Ramos (cell line): Measurements from ENCODE around the gene CAMK2A.
"Not testable (repeated sequence)": the region's sequence is repeated elsewhere in the genome, so short reads cannot be mapped to it uniquely, and the experiment has no call there.

Source experiments
- in situ Hi-C: fragments of 300-500 bp; cut with MboI; formaldehyde crosslinking; loops from one replicate; pipeline ENCODE4 v1.14.3; 2022; ENCODE audit warnings: low sequenced_read_pairs; ENCODE audit not compliant: unreplicated experiment

CAMK2A gene

DNA sequence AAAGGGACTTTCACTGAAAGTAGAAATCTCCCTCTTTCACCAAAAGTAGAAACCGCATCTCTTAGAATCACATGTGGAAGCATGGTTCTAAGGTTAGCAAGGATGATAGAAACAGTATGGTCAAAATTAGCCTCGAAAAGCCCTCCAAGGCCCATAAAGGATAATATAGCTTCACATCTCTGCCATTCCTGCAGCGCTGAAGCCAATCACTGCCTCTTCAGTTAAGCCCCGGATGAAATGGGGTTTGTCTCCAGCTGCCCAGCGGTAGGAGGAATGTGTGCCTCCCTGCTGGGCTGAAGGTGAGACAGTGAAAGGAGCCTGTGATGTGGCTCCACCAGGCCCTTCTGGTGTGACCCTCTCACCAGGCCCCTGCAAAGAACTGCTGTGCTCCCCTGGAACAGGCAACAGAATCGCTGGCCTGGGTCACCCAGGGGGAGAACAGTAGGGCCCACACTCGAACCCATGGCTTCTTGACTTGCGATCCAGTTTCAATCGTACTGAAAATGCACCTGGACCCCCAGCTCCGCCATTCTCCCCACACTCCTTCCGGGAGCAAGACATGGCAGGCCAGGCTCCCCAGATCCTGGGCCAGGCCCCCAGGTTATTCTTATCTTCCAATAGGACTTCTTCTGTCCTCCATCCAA, 47.2 kb downstream of the CAMK2A start:
- in situ Hi-C loops: no loop called here

DNA sequence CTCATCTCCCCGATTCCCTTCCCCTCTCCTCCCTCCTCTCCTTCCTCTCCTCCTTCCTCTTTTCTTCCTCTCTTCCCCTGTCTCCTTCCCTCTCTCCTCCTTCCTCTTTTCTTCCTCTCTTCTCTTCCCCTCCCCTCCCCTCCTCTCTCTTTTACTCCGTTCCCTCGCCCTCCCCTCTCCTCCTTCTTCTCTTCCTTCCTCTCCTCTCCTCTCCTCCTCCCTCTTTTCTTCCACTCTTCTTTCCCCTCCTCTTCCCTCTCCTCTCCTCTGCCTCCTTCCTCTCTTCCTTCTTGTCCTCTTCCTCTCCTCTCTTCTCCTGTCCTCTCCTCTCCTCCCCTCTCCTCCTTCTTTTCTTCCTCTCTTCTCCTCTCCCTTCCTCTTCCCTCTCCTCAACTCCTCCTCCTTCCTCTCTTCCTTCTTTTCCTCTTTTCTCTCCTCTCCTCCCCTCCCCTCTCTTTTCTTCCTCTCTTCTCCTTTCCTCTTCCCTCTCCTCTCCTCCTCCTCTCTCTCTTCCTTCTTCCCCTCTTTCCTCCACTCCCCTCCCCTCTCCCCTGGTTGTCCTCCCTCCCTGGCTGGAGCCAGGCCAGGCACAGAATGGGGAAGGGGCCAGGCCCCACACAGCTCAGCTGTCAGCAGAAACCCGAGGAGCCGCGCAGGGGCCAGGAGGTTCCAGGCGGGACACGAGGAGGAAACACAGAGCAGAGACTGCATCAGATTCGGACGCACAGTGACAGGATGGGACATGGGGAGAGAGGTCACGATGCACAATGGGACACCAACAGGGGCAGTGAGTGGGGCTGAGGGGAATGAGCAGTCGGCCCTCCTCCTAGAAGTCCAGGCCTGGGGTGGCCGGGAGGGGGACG, 48.0 kb downstream of the CAMK2A start:
- in situ Hi-C loops: no loop called here

DNA sequence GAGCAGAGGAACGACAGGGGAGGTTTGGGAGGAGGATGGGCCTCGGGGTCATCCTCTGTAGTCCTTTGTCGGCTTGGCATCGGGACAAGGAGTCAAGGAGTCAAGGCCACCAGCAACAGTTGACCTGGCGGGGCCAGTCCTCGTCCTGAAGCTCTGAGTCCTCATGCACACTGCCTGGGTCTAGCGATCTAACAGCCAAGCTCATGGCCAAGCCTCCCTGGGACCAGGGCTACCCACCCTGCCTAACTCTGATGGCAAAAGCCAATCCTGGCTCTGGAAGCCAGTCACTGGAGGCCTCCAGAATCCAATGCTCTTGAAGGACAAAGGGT, 49.8 kb downstream of the CAMK2A start:
- in situ Hi-C loops: no loop called here

DNA sequence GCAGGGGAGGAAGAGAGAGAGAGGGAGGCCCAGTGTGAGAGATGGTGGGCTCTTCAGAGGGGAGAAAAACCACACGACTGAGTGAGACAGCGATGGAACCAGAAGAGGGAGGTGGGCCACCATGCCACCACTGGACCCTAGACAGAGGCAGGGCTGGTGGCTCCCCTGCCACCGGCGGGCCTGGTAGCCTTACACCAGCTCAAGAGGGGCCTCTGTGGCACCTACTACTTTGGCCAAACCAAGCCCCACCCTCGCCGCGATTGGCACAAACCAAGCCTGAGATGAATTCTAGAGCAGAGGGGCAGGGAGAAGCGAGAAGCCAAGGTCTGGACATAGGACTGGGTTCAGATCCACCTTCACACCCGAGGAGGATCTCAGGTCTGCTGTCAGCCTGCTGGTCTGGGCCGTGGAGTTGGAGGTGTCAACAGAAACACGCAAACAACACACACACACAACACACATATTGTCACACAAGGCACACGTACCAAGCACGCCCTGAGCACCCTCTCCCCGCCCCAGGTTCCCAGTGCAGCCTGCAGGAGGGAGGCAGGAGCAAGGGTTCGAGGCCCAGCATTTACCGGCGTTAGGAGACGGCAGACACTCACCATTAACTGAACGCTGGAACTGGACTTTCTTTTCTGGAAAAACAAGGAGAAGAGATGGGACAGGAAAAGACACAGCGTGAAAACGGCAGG, 50.3 kb downstream of the CAMK2A start:
- in situ Hi-C loops: no loop called here

DNA sequence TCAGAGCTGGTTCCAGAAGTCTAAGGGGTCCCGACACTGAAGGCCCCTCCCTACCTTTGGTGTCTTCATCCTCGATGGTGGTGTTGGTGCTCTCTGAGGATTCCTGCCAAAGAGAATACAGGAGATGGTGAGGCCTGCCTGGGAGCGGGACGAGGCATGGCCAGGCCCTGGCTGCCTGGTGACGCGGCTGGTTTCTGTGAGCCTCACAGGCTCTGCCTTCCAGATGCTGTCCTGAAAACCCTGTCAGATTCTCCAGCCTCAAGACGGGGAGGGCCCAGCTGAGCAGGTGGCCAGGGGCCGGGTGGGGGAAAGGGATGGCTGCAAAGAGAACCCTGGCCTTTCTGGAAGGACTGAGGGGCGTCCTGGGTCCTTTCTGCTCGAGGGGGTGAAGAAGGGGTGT, 50.9 kb downstream of the CAMK2A start:
- in situ Hi-C loops: no loop called here

DNA sequence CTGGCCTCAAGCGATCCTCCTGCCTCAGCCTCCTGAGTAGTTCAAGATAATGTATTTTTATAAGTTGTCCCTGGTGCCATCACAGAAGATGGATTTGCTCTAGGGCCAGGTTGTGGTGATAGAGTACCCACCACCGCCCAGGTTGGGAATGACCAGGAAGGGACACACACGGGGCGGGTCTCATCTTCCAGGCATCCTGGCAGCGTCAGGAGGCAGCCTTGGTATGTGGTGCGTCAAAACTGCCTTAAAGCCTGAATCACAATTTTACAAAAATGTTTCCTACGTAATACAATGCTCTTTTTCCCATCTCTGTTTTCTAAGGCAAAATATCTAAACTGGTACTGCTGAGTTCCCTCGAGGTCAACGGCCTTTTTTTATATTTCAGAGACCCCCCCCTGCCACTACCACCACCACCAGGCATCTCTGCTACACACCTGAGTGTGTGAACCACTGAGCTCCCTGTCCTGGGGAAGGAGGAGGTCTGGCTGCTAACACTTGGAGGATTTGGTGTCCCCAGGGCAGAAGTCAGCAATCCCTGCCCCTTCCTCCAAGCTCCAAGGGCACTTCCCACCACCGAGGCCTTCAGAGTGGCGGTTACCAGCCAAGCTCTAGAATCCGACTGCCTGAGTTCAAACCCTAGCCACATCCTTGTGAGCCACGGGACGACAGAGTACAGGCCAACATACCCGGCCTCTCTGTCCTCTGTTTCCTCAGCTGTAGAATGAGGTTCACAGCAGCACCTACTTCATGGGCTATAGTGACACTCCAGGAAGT, 52.4 kb downstream of the CAMK2A start:
- in situ Hi-C loops: no loop called here

DNA sequence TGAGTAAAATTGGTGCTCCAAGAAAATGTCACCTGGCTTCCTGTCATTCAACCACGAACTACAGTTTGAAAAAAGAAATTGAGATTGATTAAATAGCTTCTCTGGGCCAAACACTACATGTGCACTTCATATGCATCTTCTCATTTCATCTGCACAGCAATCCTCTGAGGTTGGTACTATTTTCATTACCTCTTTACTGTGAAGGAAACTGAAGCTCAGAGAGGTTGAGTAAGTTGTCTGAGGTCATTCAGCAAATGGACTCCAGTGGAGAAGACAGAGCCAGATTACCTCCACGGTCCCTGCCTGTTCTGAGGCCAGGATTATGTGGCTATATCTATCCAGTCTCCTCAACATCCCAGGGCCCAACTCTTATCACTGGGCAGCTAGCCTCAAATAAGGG, 53.3 kb downstream of the CAMK2A start:
- in situ Hi-C loops: no loop called here

DNA sequence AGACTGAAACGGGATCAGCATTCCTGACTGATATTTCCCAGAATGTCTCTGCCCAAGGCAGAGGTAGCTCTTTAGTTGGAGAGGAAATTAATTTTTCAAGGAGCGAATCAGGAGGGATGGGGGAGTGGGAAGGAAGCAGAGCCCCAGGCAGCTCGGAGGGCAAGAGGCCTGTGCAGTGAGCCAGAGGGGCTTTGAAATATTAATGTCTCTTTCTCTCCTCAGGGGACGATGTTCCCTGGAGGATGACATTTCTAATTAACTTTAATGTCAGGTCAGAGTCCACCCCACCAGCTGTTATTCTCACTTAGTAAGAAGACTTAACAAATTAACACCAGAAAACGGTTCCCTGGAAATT, 54.1 kb downstream of the CAMK2A start:
- in situ Hi-C loops: no loop called here

DNA sequence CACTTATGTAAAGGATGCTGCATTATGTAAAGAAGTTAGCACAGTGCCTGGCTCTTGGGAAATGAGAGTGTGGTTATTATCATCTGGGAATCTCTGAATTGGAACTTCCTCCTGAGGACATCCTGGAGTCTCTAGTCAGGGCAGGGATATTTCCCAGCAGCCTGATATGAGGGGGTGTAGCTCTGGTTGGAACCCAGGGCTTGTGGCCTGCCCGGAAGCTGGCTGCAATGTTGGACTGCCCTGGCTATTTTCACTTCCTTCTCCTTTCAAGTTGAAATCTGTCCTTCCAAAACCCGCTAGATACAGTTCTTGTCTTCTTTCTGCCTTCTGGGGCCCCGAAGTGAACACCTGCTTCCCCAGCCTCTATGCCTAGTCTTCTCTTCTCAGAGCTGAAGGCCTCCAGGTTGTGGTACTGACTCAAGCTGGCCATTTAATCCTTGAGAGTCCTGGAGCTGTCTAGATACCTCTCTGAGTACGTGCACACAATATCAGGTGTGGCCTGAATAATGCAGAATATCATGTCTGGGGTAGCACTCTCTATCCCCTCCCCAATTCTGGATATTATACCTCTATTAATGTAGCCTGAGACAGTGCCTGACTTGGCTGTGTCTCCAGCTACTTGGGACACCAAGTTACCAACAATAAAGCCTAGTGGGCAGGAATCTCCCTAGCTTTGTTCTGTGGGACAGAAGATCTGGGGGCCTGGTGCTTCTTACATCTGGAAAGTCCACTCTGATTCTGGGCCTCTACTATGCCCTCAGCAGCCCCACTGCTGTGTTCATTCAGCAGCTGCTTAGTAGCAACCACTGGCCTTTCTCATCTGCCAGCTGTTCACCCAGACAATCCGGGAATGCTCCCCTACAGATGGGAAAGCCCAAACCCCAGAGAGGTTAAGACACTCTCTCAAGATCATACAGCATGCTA, 54.7 kb downstream of the CAMK2A start:
- in situ Hi-C loops: no loop called here

DNA sequence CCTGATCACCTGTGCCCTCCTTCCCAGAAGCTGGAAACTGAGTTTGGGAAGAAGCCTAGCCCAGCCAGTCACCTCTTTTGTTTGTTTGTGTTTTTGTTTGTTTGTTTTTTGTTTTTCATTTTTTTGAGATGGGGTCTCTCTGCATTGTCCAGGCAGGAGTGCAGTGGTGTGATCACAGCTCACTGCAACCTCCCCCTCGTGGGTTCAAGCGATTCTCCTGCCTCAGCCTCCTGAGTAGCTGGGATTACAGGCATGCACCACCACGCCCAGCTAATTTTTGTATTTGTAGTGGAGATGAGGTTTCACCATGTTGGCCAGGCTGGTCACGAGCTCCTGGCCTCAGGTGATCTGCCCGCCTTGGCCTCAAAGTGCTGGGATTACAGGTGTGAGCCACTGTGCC, 55.9 kb downstream of the CAMK2A start:
- in situ Hi-C loops: not testable (repeated sequence)

DNA sequence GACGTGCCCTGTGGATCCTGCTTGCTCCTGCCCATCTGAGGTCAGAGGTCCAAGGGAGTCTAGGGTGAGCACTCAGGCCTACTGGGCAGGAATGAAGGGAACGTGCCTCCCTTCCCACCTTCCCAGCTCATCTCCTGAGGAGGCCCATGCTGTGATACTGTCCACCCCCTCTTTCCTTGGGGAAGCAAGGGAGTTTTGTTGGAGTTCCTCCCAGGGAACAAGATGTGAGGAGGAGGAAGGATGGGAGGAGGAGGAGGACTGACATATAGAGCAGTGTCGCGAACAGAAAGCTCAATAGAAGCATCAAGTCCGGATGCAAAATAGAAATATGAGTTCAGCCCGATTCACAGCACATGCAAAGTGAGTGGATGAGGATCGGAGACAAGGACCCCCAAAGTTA, 58.7 kb downstream of the CAMK2A start:
- in situ Hi-C loops: no loop called here

DNA sequence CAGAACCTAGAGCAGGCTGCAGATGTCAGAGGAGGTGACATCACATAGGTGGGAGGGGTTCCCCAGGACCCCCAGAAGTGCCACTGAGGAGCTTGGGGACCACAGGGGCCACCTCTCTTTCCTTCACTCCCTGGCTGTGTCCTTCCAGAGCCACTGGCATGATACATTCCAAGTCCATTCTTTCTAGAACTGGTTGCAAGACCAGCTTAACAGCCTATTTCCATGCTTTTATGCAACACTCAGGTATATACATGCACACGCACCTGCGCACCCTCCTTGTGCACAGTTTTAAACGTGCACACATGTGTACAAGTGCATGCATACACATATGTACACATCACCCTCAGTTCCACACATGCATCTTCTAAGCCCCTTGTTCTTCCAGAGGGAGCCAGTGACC, 60.0 kb downstream of the CAMK2A start:
- in situ Hi-C loops: no loop called here

DNA sequence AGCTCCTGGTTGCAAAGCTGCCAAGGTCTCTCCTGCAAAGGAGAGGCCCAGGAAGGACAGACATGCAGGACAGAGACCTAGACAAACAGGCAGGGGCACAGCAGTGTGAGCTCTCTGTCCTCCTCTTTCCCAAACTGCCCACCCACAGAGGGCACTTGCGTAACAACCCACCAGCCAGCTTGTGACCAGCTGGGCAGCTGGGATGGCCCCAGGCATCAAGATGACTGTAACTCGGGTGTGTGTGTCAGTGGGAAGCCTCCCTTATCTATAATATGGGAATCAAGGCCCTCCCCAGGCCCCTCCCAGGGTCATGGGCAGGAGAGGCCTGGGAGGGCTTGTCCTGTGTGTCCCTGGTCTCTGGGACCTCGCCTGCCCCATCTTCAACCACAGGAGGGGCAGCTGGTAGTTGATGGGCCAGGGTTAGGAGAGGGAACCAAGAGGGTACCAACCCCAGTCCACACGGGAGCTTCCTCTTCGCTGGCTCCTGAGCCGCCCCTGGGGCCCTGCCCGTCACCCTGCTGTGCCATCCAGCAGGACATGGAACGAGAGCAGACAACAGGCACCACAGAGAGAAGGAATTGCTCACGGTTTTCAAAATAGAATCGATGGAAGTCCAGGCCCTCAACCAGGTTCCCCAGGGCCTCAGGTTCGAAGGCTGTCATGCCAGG, 61.8 kb downstream of the CAMK2A start:
- in situ Hi-C loops: no loop called here

DNA sequence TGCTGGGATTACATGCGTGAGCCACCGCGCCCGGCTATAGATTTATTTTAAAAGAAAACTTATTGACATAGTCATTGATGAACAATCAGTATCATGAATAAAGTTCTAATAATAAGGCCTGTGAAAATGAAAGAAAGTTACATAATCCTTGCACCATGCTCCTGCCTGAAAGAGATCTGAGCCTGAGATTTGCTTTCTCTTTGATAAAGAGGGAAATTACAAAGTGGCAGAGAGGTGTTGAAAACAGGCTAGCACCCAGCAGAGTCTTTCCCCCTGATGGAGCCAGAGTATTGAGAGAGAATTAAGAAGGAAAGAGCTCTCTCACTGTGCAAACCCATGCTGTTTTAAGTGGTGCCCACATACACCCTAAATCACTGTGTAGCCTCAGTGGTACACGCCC, 62.5 kb downstream of the CAMK2A start:
- in situ Hi-C loops: no loop called here

DNA sequence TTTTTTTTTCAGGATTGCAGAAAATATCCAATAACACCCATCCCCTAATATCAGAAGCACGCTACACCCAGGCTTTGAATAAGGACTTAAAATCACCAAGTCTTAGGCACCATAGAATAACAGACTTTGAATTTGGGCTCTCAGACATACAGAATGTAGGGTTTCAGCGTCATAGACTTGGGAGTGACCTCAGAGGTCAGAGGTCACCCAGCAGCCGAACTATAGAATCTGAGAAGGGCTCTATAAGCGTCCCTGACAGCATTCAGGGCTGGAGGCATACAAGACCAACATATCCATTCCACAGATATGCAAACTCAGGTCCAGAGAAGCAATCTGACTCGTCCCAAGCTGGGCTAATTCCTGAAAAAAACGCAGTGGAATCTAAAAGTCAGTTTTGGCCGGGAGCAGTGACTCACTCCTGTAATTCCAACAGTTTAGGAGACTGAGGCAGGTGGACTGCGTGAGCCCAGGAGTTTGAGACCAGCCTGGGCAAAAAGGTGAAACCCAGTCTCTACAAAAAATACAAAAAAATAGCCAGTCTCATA, 65.0 kb downstream of the CAMK2A start:
- in situ Hi-C loops: no loop called here

DNA sequence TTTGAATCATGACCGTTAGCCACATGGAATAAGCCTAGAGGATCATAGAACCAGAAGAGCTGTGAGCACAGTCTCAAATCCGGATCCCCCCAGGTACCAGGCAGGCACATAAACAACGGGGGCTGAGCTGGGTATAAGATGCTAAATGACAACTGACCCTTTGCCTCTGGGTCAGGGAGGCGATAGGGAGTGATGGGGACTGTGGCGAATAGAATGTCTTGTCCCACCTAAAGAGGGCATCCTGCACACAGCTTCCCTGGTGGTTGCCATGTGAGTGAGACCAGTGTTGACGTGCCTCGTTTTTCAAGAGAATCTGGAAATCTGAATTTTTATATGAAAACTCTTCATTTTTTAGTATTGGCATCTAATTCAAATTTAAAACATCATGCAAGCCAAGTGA, 66.1 kb downstream of the CAMK2A start:
- in situ Hi-C loops: no loop called here

DNA sequence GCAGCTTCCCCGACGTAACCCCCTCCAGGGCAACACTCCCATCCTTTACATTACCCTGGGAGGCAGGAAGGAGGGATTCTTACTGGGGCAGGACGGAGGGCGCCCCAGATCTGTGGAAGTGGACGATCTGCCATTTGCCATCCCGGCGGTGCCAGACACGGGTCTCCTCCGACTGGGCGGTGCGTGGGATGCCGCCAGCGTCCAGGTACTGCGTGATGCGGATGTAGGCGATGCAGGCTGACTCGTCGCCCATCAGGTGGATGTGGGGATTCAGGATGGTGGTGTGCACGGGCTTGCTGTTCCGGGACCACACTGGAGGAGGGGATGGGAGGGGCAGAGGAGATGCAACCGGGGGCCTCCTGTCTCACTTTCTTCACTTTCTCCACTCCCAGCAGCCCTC, 66.7 kb downstream of the CAMK2A start:
- in situ Hi-C loops: no loop called here

DNA sequence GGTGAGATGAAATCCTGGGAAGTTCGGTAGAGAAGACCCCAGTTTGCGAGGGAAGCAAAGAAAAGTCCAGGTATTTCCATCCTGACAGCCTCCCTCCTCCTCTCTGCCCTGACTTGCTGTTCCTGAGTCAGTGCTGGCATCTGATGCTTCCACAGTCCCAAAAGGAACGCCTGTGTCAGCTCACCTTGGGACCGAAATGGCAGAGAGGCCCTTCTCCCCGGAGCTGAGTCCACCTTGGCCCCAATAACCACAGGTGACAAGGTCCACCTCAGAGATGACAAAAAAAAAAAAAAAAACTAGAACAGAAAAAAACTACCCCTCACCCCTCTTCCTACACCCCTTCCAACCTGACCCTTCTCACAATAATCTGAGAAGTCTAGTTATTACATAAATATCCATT, 68.1 kb downstream of the CAMK2A start:
- in situ Hi-C loops: no loop called here

DNA sequence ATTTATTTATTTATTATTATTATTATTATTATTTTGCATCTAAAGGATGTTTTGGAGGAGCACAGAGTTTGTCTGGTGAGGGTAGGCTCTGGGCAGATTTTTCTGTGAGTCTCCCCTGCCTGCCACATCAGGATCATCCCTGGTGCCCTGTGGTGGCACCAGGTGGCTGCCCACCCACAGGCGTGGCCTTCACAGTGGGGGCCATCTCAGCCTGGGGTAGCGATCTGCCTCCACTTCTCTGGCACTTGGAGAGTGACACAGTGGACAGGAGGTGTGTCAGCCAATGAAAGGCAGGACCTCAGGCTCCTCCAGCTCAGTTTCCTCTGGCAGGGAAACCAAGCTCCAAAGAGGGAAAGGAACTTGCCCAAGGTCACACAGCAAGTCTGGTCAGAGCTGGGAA, 69.7 kb downstream of the CAMK2A start:
- in situ Hi-C loops: no loop called here
